Trophoblast cell (in vitro differentiated cells and primary cell): ENCODE data around the gene SAMD10.

Experiments
- DNase-seq, 2 donors: peaks; one replicate each; pipeline ENCODE4 v3.0.0-alpha.2; 2016
- H2AFZ ChIP-seq: 2 replicates; pipeline ENCODE4 v1.6.1; 2013; ENCODE audit warnings: low read length, moderate library complexity, mild to moderate bottlenecking; ENCODE audit not compliant: insufficient read depth, poor library complexity
- H2AK5ac ChIP-seq: 2 replicates; pipeline ENCODE4 v1.6.1; 2013; ENCODE audit warnings: mild to moderate bottlenecking, low read length
- H2BK120ac ChIP-seq: 2 replicates; pipeline ENCODE4 v1.6.1; 2013; ENCODE audit warnings: low read length, mild to moderate bottlenecking, moderate library complexity; ENCODE audit not compliant: insufficient read depth, poor library complexity
- H2BK12ac ChIP-seq: 2 replicates; pipeline ENCODE4 v1.6.1; 2013; ENCODE audit warnings: mild to moderate bottlenecking, low read length, moderate library complexity
- H2BK5ac ChIP-seq: 2 replicates; pipeline ENCODE4 v1.6.1; 2013; ENCODE audit warnings: low read length, low read depth, moderate library complexity, mild to moderate bottlenecking; ENCODE audit not compliant: poor library complexity
- H3K14ac ChIP-seq: 2 replicates; pipeline ENCODE4 v1.6.1; 2013; ENCODE audit warnings: mild to moderate bottlenecking, low read length
- H3K18ac ChIP-seq: 2 replicates; pipeline ENCODE4 v1.6.1; 2013; ENCODE audit warnings: mild to moderate bottlenecking, low read length
- H3K23ac ChIP-seq: 2 replicates; pipeline ENCODE4 v1.6.1; 2013; ENCODE audit warnings: low read length
- H3K27ac ChIP-seq: 2 replicates; pipeline ENCODE4 v1.5.1; 2013; ENCODE audit warnings: low read depth, mild to moderate bottlenecking, inconsistent platforms, low read length, moderate library complexity
- H3K27me3 ChIP-seq: 2 replicates; pipeline ENCODE4 v1.6.1; 2013; ENCODE audit warnings: inconsistent platforms, mild to moderate bottlenecking, low read length, moderate library complexity; ENCODE audit not compliant: insufficient read depth
- H3K36me3 ChIP-seq, 2 experiments: 1 replicate in 1 of 2; 2 replicates in 1 of 2; pipeline ENCODE4 v1.6.1; 2013; ENCODE audit warnings: low read length in 2 of 2, mild to moderate bottlenecking in 2 of 2, moderate library complexity in 1 of 2; ENCODE audit not compliant: insufficient read depth in 2 of 2, control insufficient read depth in 1 of 2
- H3K4ac ChIP-seq: 2 replicates; pipeline ENCODE4 v1.6.1; 2013; ENCODE audit warnings: low read depth, mild to moderate bottlenecking, low read length, moderate library complexity
- H3K4me1 ChIP-seq, 2 experiments: 1 replicate in 1 of 2; 2 replicates in 1 of 2; pipeline ENCODE4 v1.6.1; 2013; ENCODE audit warnings: low read length in 2 of 2, mild to moderate bottlenecking in 2 of 2, moderate library complexity in 1 of 2; ENCODE audit not compliant: insufficient read depth in 2 of 2, control insufficient read depth in 1 of 2
- H3K4me2 ChIP-seq: 2 replicates; pipeline ENCODE4 v1.6.1; 2013; ENCODE audit warnings: inconsistent platforms, mild to moderate bottlenecking, low read length, moderate library complexity
- H3K4me3 ChIP-seq: 2 replicates; pipeline ENCODE4 v1.5.1; 2013; ENCODE audit warnings: mild to moderate bottlenecking, low read depth, low read length, inconsistent platforms
- H3K79me1 ChIP-seq: one replicate; pipeline ENCODE4 v1.6.1; 2013; ENCODE audit warnings: low read length
- H3K79me2 ChIP-seq: 2 replicates; pipeline ENCODE4 v1.6.1; 2013; ENCODE audit warnings: low read length, mild to moderate bottlenecking; ENCODE audit not compliant: control insufficient read depth, insufficient read depth, poor library complexity
- H3K9ac ChIP-seq: 2 replicates; pipeline ENCODE4 v1.6.1; 2013; ENCODE audit warnings: mild to moderate bottlenecking, low read length
- H3K9me3 ChIP-seq: 2 replicates; pipeline ENCODE4 v1.6.1; 2013; ENCODE audit warnings: low read depth, mild to moderate bottlenecking, control low read depth, inconsistent platforms, low read length; ENCODE audit not compliant: insufficient read depth
- H4K12ac ChIP-seq: 2 replicates; pipeline ENCODE4 v1.6.1; 2013; ENCODE audit warnings: low read depth, mild to moderate bottlenecking, low read length, moderate library complexity
- H4K8ac ChIP-seq: 2 replicates; pipeline ENCODE4 v1.6.1; 2013; ENCODE audit warnings: low read depth, mild to moderate bottlenecking, low read length, moderate library complexity
- H4K91ac ChIP-seq: one replicate; pipeline ENCODE4 v1.6.1; 2013; ENCODE audit warnings: low read depth, mild to moderate bottlenecking, low read length, moderate library complexity
- WGBS: extraction: QIAGEN DNeasy Blood & Tissue Kit; methylation state at CpG from one replicate; pipeline ENCODE4 v1.1.7; 2013; ENCODE audit warnings: missing lambda C conversion rate; ENCODE audit not compliant: insufficient read length, insufficient coverage; ENCODE audit errors: extremely low coverage; 5-methylcytosine and 5-hydroxymethylcytosine counted together

SAMD10 gene

GRCh38 chr20:63982937-63983336, 3.5 kb upstream of the SAMD10 start:
- Histone ChIP-seq H4K91ac (no peak overlapping the region), H3K4ac (no peak overlapping the region), H2AFZ (no peak overlapping the region), H3K27ac (no peak overlapping the region), H3K18ac (no peak overlapping the region), H4K12ac (no peak overlapping the region), H2BK5ac (no peak overlapping the region), H3K14ac (no peak overlapping the region), H3K9me3 (no peaks in the 10 kb centered on the region), H4K8ac (no peak overlapping the region), H3K4me2 (no peak overlapping the region), H3K79me2 (peaks cover 6% of the 10 kb centered on the region), H2AK5ac (no peak overlapping the region), H3K79me1 (peaks cover 10% of the 10 kb centered on the region), H3K4me3 (no peak overlapping the region), H3K9ac (no peak overlapping the region), H3K36me3 (peaks cover 22 to 32% of the 10 kb centered on the region in 2 experiments), H3K23ac (no peak overlapping the region), H2BK12ac (no peak overlapping the region), H3K27me3 (no peaks in the 10 kb centered on the region), H2BK120ac (no peak overlapping the region), H3K4me1 (peaks cover 14 to 18% of the 10 kb centered on the region in 2 experiments)
- no peak for DNase-seq
- WGBS: no CpG with 5 or more reads among the region's 14 CpGs

DNA sequence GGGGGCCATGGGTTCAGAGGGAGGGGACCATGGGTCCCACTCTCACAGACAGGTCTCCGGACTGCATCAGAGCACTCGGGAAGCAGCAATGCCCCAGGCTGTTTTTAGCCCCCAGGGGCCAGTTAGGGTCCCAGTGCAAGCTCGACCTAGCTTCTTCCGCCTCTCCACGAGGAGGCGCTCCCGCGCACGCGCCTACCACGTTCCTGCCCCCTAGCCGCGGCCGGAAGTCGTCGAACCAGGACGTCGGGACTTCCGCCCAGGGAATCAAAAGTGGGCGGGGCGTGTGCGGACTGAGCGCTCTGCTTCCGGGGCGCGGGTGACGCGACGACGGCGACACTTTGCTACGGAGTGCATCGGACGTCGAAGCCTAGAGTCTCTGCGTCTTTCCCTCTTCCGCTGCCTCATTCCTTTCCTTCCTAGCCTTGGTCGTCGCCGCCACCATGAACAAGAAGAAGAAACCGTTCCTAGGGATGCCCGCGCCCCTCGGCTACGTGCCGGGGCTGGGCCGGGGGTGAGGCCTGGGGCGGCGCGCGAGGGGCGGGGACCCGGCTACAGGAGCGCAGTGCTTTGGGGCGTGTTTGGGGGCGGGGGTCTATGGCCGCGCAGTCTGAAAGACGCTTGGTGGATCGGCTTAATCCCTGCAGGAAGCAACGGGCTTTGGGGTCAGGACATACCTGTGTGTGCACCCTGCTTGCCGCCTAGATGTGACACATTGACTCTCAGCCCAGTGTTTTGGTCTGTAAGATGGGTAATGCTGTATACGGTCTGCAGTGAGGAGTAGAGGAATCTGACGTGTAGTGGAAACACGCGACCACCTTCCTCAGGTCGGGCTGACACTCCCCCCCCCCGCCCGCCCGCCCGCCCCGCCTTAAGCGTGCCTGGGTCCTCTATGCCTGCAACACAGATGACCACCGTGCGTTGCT, 1.6 kb upstream of the SAMD10 start, which contains the start of gene PRPF6:
TSS of gene PRPF6 (plus strand) at position 327 of the 923 bp plus-strand sequence. CDS start at position 441, 114 bp downstream.
- Histone ChIP-seq H4K8ac (peak within 1 kb of the TSS; percentile 96), H3K4me2 (peak within 1 kb of the TSS; percentile 91), H3K4me1 (peaks cover 15 to 22% of the 10 kb centered on the region in 2 experiments), H3K14ac (peak within 1 kb of the TSS; percentile 80), H2AFZ (peak within 1 kb of the TSS; percentile 69), H2BK5ac (no peak within 1 kb of the TSS), H3K79me1 (peaks cover 10% of the 10 kb centered on the region), H3K18ac (peak within 1 kb of the TSS; percentile 71), H3K9ac (peak within 1 kb of the TSS; percentile 72), H3K36me3 (peaks cover 16 to 23% of the 10 kb centered on the region in 2 experiments), H3K9me3 (no peaks in the 10 kb centered on the region), H2BK12ac (no peak within 1 kb of the TSS), H2BK120ac (peak within 1 kb of the TSS; percentile 23), H3K23ac (no peak within 1 kb of the TSS), H3K27ac (peak within 1 kb of the TSS; percentile 62), H3K4ac (peak within 1 kb of the TSS; percentile 46), H3K27me3 (no peaks in the 10 kb centered on the region), H3K79me2 (peaks cover 6% of the 10 kb centered on the region), H2AK5ac (peak within 1 kb of the TSS; percentile 71), H3K4me3 (peak within 1 kb of the TSS; percentile 83), H4K12ac (peak within 1 kb of the TSS; percentile 79), H4K91ac (peak within 1 kb of the TSS; percentile 86)
- no CpG with 5 or more reads among the region's 75 CpGs for WGBS
- DNase-seq: peak; percentile 94 to 98

- Histone ChIP-seq H2BK5ac (no peak overlapping the region), H3K18ac (peak overlapping the region; percentile 8), H2AK5ac (peak overlapping the region; percentile 14), H3K9me3 (no peaks in the 10 kb centered on the region), H3K14ac (peak overlapping the region; percentile 33), H3K36me3 (peaks cover 13 to 20% of the 10 kb centered on the region in 2 experiments), H3K9ac (no peak overlapping the region), H4K91ac (peak overlapping the region; percentile 68), H3K79me1 (peaks cover 10% of the 10 kb centered on the region), H3K27me3 (no peaks in the 10 kb centered on the region), H3K27ac (no peak overlapping the region), H3K23ac (no peak overlapping the region), H2BK120ac (peak overlapping the region; percentile 12), H3K4me1 (peaks cover 15 to 22% of the 10 kb centered on the region in 2 experiments), H4K8ac (peak overlapping the region; percentile 82), H2AFZ (peak overlapping the region; percentile 30), H3K79me2 (peaks cover 6% of the 10 kb centered on the region), H3K4ac (no peak overlapping the region), H2BK12ac (no peak overlapping the region), H3K4me2 (peak overlapping the region; percentile 91), H4K12ac (peak overlapping the region; percentile 47), H3K4me3 (no peak overlapping the region)
- DNase-seq: no peak
- WGBS: no CpG with 5 or more reads among the region's 15 CpGs
These were observed 919 bp upstream of the SAMD10 start for GRCh38 chr20:63980317-63980805.

DNA sequence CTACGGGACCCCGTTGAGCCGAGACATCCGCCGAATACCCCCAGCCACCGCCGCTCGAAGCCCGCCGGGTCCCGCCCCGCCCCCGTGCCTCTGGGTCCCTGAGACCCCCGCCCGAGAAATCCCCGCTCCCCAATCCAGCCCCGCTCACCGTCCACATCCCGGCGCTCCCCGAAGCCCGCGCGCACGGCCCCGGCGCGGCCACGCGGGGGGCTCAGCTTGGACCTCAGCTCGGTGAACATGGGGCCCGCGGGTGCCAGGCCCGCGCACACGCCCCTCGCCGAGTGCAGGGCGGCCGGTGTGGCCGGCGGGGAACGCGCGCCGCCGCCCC, 249 bp downstream of the SAMD10 start:
- Histone ChIP-seq H3K9me3 (no peaks in the 10 kb centered on the region), H3K4me1 (peaks cover 15 to 22% of the 10 kb centered on the region in 2 experiments), H3K4me3 (peak overlapping the region; percentile 71), H3K36me3 (peaks cover 5 to 12% of the 10 kb centered on the region in 2 experiments), H2BK120ac (peak overlapping the region; percentile 70), H3K27me3 (no peaks in the 10 kb centered on the region), H3K18ac (peak overlapping the region; percentile 81), H4K12ac (peak overlapping the region; percentile 54), H3K27ac (peak overlapping the region; percentile 16), H3K23ac (no peak overlapping the region), H3K9ac (no peak overlapping the region), H3K14ac (peak overlapping the region; percentile 83), H2AFZ (peak overlapping the region; percentile 80), H3K79me1 (peaks cover 10% of the 10 kb centered on the region), H3K79me2 (peaks cover 6% of the 10 kb centered on the region), H2BK12ac (no peak overlapping the region), H4K8ac (peak overlapping the region; percentile 95), H4K91ac (peak overlapping the region; percentile 82), H2BK5ac (peak overlapping the region; percentile 57), H2AK5ac (no peak overlapping the region), H3K4me2 (peak overlapping the region; percentile 91), H3K4ac (no peak overlapping the region)
- WGBS: no CpG with 5 or more reads among the region's 47 CpGs
- no peak for DNase-seq
